Brain microvascular endothelial cell (primary cell): ENCODE results near the gene HNF1A.

Source experiments
- DNase-seq: peaks from one replicate; pipeline ENCODE4 v3.0.0-alpha.2; 2020
- H3K27ac ChIP-seq: fragments of 250-450 bp; sonication (Bioruptor Pico); 2 replicates; pipeline ENCODE4 v1.5.1; 2020; ENCODE audit warnings: mild to moderate bottlenecking, moderate library complexity
- H3K27me3 ChIP-seq: fragments of 250-450 bp; sonication (Bioruptor Pico); replicated peaks from 2 replicates; pipeline ENCODE4 v1.5.1; 2020; ENCODE audit warnings: mild to moderate bottlenecking
- H3K36me3 ChIP-seq: fragments of 250-450 bp; sonication (Bioruptor Pico); replicated peaks from 2 replicates; pipeline ENCODE4 v1.5.1; 2020; ENCODE audit warnings: mild to moderate bottlenecking
- H3K4me3 ChIP-seq: 2 replicates; pipeline ENCODE4 v1.5.1; 2011; ENCODE audit warnings: low read depth, mild to moderate bottlenecking, control low read depth, low read length, moderate library complexity
- CTCF ChIP-seq: IDR thresholded peaks from 2 replicates; pipeline ENCODE4 v1.5.1; 2011; ENCODE audit warnings: low read depth, mild to moderate bottlenecking, moderate library complexity, low read length, control low read depth, inconsistent platforms; ENCODE audit errors: missing control alignments
- in situ Hi-C: cut with HindIII; loops from 2 replicates; pipeline ENCODE4 v1.10.0; 2017; ENCODE audit warnings: low sequenced_read_pairs, low pct_ligation_motif_present

Gene HNF1A

GRCh38 chr12:120933786-120934185 lies 44.6 kb upstream of the HNF1A start:
- in situ Hi-C loops: no loop called here
- H3K27me3 ChIP-seq: no peaks in the 10 kb centered on the region
- H3K4me3 ChIP-seq: no peak overlapping the region
- no peak for TF ChIP-seq CTCF
- no peaks in the 10 kb centered on the region for H3K36me3 ChIP-seq
- H3K27ac ChIP-seq: no peak overlapping the region
- no peak for DNase-seq

- in situ Hi-C loops: no loop called here
- H3K4me3 ChIP-seq: no peak overlapping the region
- no peak for TF ChIP-seq CTCF
These were observed 42.1 kb upstream of the HNF1A start for GRCh38 chr12:120936197-120936596.

GRCh38 chr12:120938496-120938895 lies 39.8 kb upstream of the HNF1A start:
- TF ChIP-seq CTCF: no peak
- Histone ChIP-seq H3K4me3 (no peak overlapping the region), H3K27me3 (no peaks in the 10 kb centered on the region), H3K36me3 (no peaks in the 10 kb centered on the region), H3K27ac (no peak overlapping the region)
- no peak for DNase-seq
- in situ Hi-C loops: no loop called here

More at GRCh38 chr12:120936197-120936596, 42.1 kb upstream of the HNF1A start:
- no peaks in the 10 kb centered on the region for H3K36me3 ChIP-seq
- no peaks in the 10 kb centered on the region for H3K27me3 ChIP-seq
- H3K27ac ChIP-seq: no peak overlapping the region
- no peak for DNase-seq

- TF ChIP-seq CTCF: no peak
- Histone ChIP-seq H3K27me3 (no peaks in the 10 kb centered on the region), H3K27ac (no peak overlapping the region), H3K4me3 (no peak overlapping the region), H3K36me3 (no peaks in the 10 kb centered on the region)
- in situ Hi-C loops: no loop called here
- no peak for DNase-seq
These were observed 38.8 kb upstream of the HNF1A start for GRCh38 chr12:120939523-120939922.

- in situ Hi-C loops: no loop called here
- DNase-seq: no peak
These were observed 38.3 kb upstream of the HNF1A start for GRCh38 chr12:120940006-120940405.

More at GRCh38 chr12:120940006-120940405, 38.3 kb upstream of the HNF1A start:
- no peak overlapping the region for H3K4me3 ChIP-seq
- H3K27me3 ChIP-seq: no peaks in the 10 kb centered on the region
- no peaks in the 10 kb centered on the region for H3K36me3 ChIP-seq
- TF ChIP-seq CTCF: no peak
- H3K27ac ChIP-seq: no peak overlapping the region
